ENCODE data around the gene DSTN.

Gene DSTN

GRCh38 chr20:17536944-17537444, 32.9 kb upstream of the DSTN start:
- Histone ChIP-seq H3K4me1 (ENCODE audit: control extremely low read depth in 1 of 4, control insufficient read depth in 4 of 4, insufficient read depth in 4 of 4, low read length in 3 of 4) (peaks cover 0 to 7% (median 3%) of the 10 kb centered on the region in 4 experiments), H3K36me3 (ENCODE audit: control insufficient read depth in 4 of 4, insufficient read depth in 4 of 4, low read length in 3 of 4) (no peaks in the 10 kb centered on the region), H3K27ac (ENCODE audit: insufficient read depth in 1 of 2, low read depth in 1 of 2, low read length in 2 of 2, poor library complexity in 1 of 2, severe bottlenecking in 2 of 2) (no peak overlapping the region), H3K27me3 (replicated peaks in 2 of 5; ENCODE audit: control insufficient read depth in 4 of 5, insufficient read depth in 5 of 5, low read length in 4 of 5) (no peaks in the 10 kb centered on the region), H3K4me3 (ENCODE audit: control insufficient read depth in 1 of 7, extremely low read depth in 1 of 7, insufficient read depth in 4 of 7, low read depth in 2 of 7, low read length in 6 of 7) (no peak overlapping the region), H3K9me3 (ENCODE audit: control extremely low read depth in 1 of 5, control insufficient read depth in 4 of 5, insufficient read depth in 2 of 5, low read depth in 1 of 5, low read length in 4 of 5) (no peaks in the 10 kb centered on the region)
- WGBS (ENCODE audit: insufficient coverage): 0% methylated on average over 2 of the region's 6 CpGs
- CTCF ChIA-PET: interaction anchor here (0.6 to 4.3 kb wide), 18 partner anchors 15 to 402 kb away, joined by 3 to 33 read pairs (median 4); no protein-coding TSS in a partner anchor
- POLR2A ChIA-PET: no interaction called here
- DNase-seq: peak; percentile 80 to 89 (median 86)

GRCh38 chr20:17537959-17538358, 31.9 kb upstream of the DSTN start:
- DNase-seq: no peak
- no peak overlapping the region for H3K27ac ChIP-seq (ENCODE audit: insufficient read depth in 1 of 2, low read depth in 1 of 2, low read length in 2 of 2, poor library complexity in 1 of 2, severe bottlenecking in 2 of 2)
- POLR2A ChIA-PET: no interaction called here
- CTCF ChIA-PET: interaction anchor here (1.0 to 4.3 kb wide), 3 partner anchors 79 to 401 kb away, joined by 4 to 33 read pairs (median 5); no protein-coding TSS in a partner anchor
- H3K9me3 ChIP-seq (ENCODE audit: control extremely low read depth in 1 of 5, control insufficient read depth in 4 of 5, insufficient read depth in 2 of 5, low read depth in 1 of 5, low read length in 4 of 5): no peaks in the 10 kb centered on the region
- peaks cover 0 to 7% (median 3%) of the 10 kb centered on the region in 4 experiments for H3K4me1 ChIP-seq (ENCODE audit: control extremely low read depth in 1 of 4, control insufficient read depth in 4 of 4, insufficient read depth in 4 of 4, low read length in 3 of 4)
- H3K27me3 ChIP-seq (replicated peaks in 2 of 5; ENCODE audit: control insufficient read depth in 4 of 5, insufficient read depth in 5 of 5, low read length in 4 of 5): no peaks in the 10 kb centered on the region
- no peak overlapping the region for H3K4me3 ChIP-seq (ENCODE audit: control insufficient read depth in 1 of 7, extremely low read depth in 1 of 7, insufficient read depth in 4 of 7, low read depth in 2 of 7, low read length in 6 of 7)
- WGBS (ENCODE audit: insufficient coverage): 69% methylated on average over 2 of the region's 3 CpGs
- H3K36me3 ChIP-seq (ENCODE audit: control insufficient read depth in 4 of 4, insufficient read depth in 4 of 4, low read length in 3 of 4): no peaks in the 10 kb centered on the region

- Histone ChIP-seq H3K36me3 (ENCODE audit: control insufficient read depth in 4 of 4, insufficient read depth in 4 of 4, low read length in 3 of 4) (no peaks in the 10 kb centered on the region), H3K4me3 (ENCODE audit: control insufficient read depth in 1 of 7, extremely low read depth in 1 of 7, insufficient read depth in 4 of 7, low read depth in 2 of 7, low read length in 6 of 7) (no peak overlapping the region), H3K27me3 (replicated peaks in 2 of 5; ENCODE audit: control insufficient read depth in 4 of 5, insufficient read depth in 5 of 5, low read length in 4 of 5) (no peaks in the 10 kb centered on the region), H3K4me1 (ENCODE audit: control extremely low read depth in 1 of 4, control insufficient read depth in 4 of 4, insufficient read depth in 4 of 4, low read length in 3 of 4) (peaks cover 0 to 7% (median 1%) of the 10 kb centered on the region in 4 experiments), H3K27ac (ENCODE audit: insufficient read depth in 1 of 2, low read depth in 1 of 2, low read length in 2 of 2, poor library complexity in 1 of 2, severe bottlenecking in 2 of 2) (no peak overlapping the region), H3K9me3 (ENCODE audit: control extremely low read depth in 1 of 5, control insufficient read depth in 4 of 5, insufficient read depth in 2 of 5, low read depth in 1 of 5, low read length in 4 of 5) (no peaks in the 10 kb centered on the region)
- 89% methylated on average over 5 of the region's 7 CpGs for WGBS (ENCODE audit: insufficient coverage)
- peak; percentile 18 to 79 (median 70) for DNase-seq
- ChIA-PET POLR2A (no interaction called here), CTCF (interaction anchor here (1.2 to 4.5 kb wide), 2 partner anchors 78 to 301 kb away, joined by 4 to 33 read pairs; no protein-coding TSS in a partner anchor)
These were observed 31.2 kb upstream of the DSTN start for GRCh38 chr20:17538517-17539170.

- H3K36me3 ChIP-seq (ENCODE audit: control insufficient read depth in 4 of 4, insufficient read depth in 4 of 4, low read length in 3 of 4): no peaks in the 10 kb centered on the region
These were observed 28.3 kb upstream of the DSTN start for GRCh38 chr20:17541596-17541995.

GRCh38 chr20:17541996-17542395, 27.9 kb upstream of the DSTN start:
- H3K27ac ChIP-seq (ENCODE audit: insufficient read depth in 1 of 2, low read depth in 1 of 2, low read length in 2 of 2, poor library complexity in 1 of 2, severe bottlenecking in 2 of 2): no peak overlapping the region
- H3K9me3 ChIP-seq (ENCODE audit: control extremely low read depth in 1 of 5, control insufficient read depth in 4 of 5, insufficient read depth in 2 of 5, low read depth in 1 of 5, low read length in 4 of 5): no peaks in the 10 kb centered on the region
- H3K27me3 ChIP-seq (replicated peaks in 2 of 5; ENCODE audit: control insufficient read depth in 4 of 5, insufficient read depth in 5 of 5, low read length in 4 of 5): no peaks in the 10 kb centered on the region
- 100% methylated on average over 3 of the region's 5 CpGs for WGBS (ENCODE audit: insufficient coverage)
- no peak overlapping the region for H3K4me3 ChIP-seq (ENCODE audit: control insufficient read depth in 1 of 7, extremely low read depth in 1 of 7, insufficient read depth in 4 of 7, low read depth in 2 of 7, low read length in 6 of 7)
- H3K36me3 ChIP-seq (ENCODE audit: control insufficient read depth in 4 of 4, insufficient read depth in 4 of 4, low read length in 3 of 4): no peaks in the 10 kb centered on the region
- no peak for DNase-seq
- peaks cover 0 to 7% (median 1%) of the 10 kb centered on the region in 4 experiments for H3K4me1 ChIP-seq (ENCODE audit: control extremely low read depth in 1 of 4, control insufficient read depth in 4 of 4, insufficient read depth in 4 of 4, low read length in 3 of 4)
- CTCF ChIA-PET: interaction anchor here (1.1 to 4.5 kb wide), 5 partner anchors 15 to 357 kb away, joined by 3 to 33 read pairs (median 6); no protein-coding TSS in a partner anchor
- POLR2A ChIA-PET: no interaction called here

More at GRCh38 chr20:17541596-17541995, 28.3 kb upstream of the DSTN start:
- DNase-seq: no peak
- Histone ChIP-seq H3K9me3 (ENCODE audit: control extremely low read depth in 1 of 5, control insufficient read depth in 4 of 5, insufficient read depth in 2 of 5, low read depth in 1 of 5, low read length in 4 of 5) (no peaks in the 10 kb centered on the region), H3K27me3 (replicated peaks in 2 of 5; ENCODE audit: control insufficient read depth in 4 of 5, insufficient read depth in 5 of 5, low read length in 4 of 5) (no peaks in the 10 kb centered on the region), H3K4me3 (ENCODE audit: control insufficient read depth in 1 of 7, extremely low read depth in 1 of 7, insufficient read depth in 4 of 7, low read depth in 2 of 7, low read length in 6 of 7) (no peak overlapping the region), H3K4me1 (ENCODE audit: control extremely low read depth in 1 of 4, control insufficient read depth in 4 of 4, insufficient read depth in 4 of 4, low read length in 3 of 4) (peaks cover 0 to 7% (median 1%) of the 10 kb centered on the region in 4 experiments), H3K27ac (ENCODE audit: insufficient read depth in 1 of 2, low read depth in 1 of 2, low read length in 2 of 2, poor library complexity in 1 of 2, severe bottlenecking in 2 of 2) (no peak overlapping the region)
- ChIA-PET CTCF (interaction anchor here (0.9 to 4.5 kb wide), 7 partner anchors 15 to 396 kb away, joined by 3 to 33 read pairs (median 4); no protein-coding TSS in a partner anchor), POLR2A (no interaction called here)
- 100% methylated on average over 2 of the region's 3 CpGs for WGBS (ENCODE audit: insufficient coverage)

GRCh38 chr20:17542481-17542880, 27.4 kb upstream of the DSTN start:
- Histone ChIP-seq H3K4me1 (ENCODE audit: control extremely low read depth in 1 of 4, control insufficient read depth in 4 of 4, insufficient read depth in 4 of 4, low read length in 3 of 4) (peaks cover 0 to 7% (median 1%) of the 10 kb centered on the region in 4 experiments), H3K9me3 (ENCODE audit: control extremely low read depth in 1 of 5, control insufficient read depth in 4 of 5, insufficient read depth in 2 of 5, low read depth in 1 of 5, low read length in 4 of 5) (no peaks in the 10 kb centered on the region), H3K36me3 (ENCODE audit: control insufficient read depth in 4 of 4, insufficient read depth in 4 of 4, low read length in 3 of 4) (no peaks in the 10 kb centered on the region), H3K4me3 (ENCODE audit: control insufficient read depth in 1 of 7, extremely low read depth in 1 of 7, insufficient read depth in 4 of 7, low read depth in 2 of 7, low read length in 6 of 7) (no peak overlapping the region), H3K27me3 (replicated peaks in 2 of 5; ENCODE audit: control insufficient read depth in 4 of 5, insufficient read depth in 5 of 5, low read length in 4 of 5) (no peaks in the 10 kb centered on the region), H3K27ac (ENCODE audit: insufficient read depth in 1 of 2, low read depth in 1 of 2, low read length in 2 of 2, poor library complexity in 1 of 2, severe bottlenecking in 2 of 2) (no peak overlapping the region)
- CTCF ChIA-PET: interaction anchor here (0.8 to 4.5 kb wide), 4 partner anchors 14 to 106 kb away, joined by 3 to 33 read pairs (median 7); no protein-coding TSS in a partner anchor
- POLR2A ChIA-PET: no interaction called here
- no CpG with 5 or more reads among the region's 1 CpG for WGBS (ENCODE audit: insufficient coverage)
- no peak for DNase-seq

- WGBS (ENCODE audit: insufficient coverage): 75% methylated on average over 4 of the region's 4 CpGs
- Histone ChIP-seq H3K4me1 (ENCODE audit: control extremely low read depth in 1 of 4, control insufficient read depth in 4 of 4, insufficient read depth in 4 of 4, low read length in 3 of 4) (peaks cover 0 to 7% (median 1%) of the 10 kb centered on the region in 4 experiments), H3K9me3 (ENCODE audit: control extremely low read depth in 1 of 5, control insufficient read depth in 4 of 5, insufficient read depth in 2 of 5, low read depth in 1 of 5, low read length in 4 of 5) (no peaks in the 10 kb centered on the region), H3K36me3 (ENCODE audit: control insufficient read depth in 4 of 4, insufficient read depth in 4 of 4, low read length in 3 of 4) (no peaks in the 10 kb centered on the region), H3K4me3 (ENCODE audit: control insufficient read depth in 1 of 7, extremely low read depth in 1 of 7, insufficient read depth in 4 of 7, low read depth in 2 of 7, low read length in 6 of 7) (no peak overlapping the region), H3K27me3 (replicated peaks in 2 of 5; ENCODE audit: control insufficient read depth in 4 of 5, insufficient read depth in 5 of 5, low read length in 4 of 5) (no peaks in the 10 kb centered on the region), H3K27ac (ENCODE audit: insufficient read depth in 1 of 2, low read depth in 1 of 2, low read length in 2 of 2, poor library complexity in 1 of 2, severe bottlenecking in 2 of 2) (no peak overlapping the region)
- ChIA-PET CTCF (interaction anchor here (0.7 to 4.5 kb wide), 8 partner anchors 11 to 167 kb away, joined by 3 to 33 read pairs (median 4); no protein-coding TSS in a partner anchor), POLR2A (no interaction called here)
- DNase-seq: no peak
These were observed 26.9 kb upstream of the DSTN start for GRCh38 chr20:17542993-17543412.
